Mesothelial cell of epicardium (in vitro differentiated cells): ENCODE data around the gene ZNRF3. TPM values are rescaled to one million over a fixed set of nuclear protein-coding genes. Genes with fewer than 3 reads are reported as not detected.
A peak's percentile ranks its signal among the peaks of the same experiment; 100 is the strongest.

Source experiments
- DNase-seq, 2 experiments: peaks; one replicate each; pipeline ENCODE4 v3.0.0; 2021; ENCODE audit warnings: low spot score in 2 of 2; ENCODE audit not compliant: unreplicated experiment in 2 of 2
- H3K27ac Mint-ChIP-seq: 2 replicates; pipeline ENCODE4 v1.8.0; 2021; ENCODE audit warnings: mixed read lengths
- H3K27me3 Mint-ChIP-seq: 2 replicates; pipeline ENCODE4 v1.8.0; 2021; ENCODE audit warnings: low read depth, mixed read lengths
- H3K36me3 Mint-ChIP-seq: 2 replicates; pipeline ENCODE4 v1.8.0; 2021; ENCODE audit warnings: mixed read lengths
- H3K4me1 Mint-ChIP-seq: 2 replicates; pipeline ENCODE4 v1.8.0; 2021; ENCODE audit warnings: mixed read lengths
- H3K4me3 Mint-ChIP-seq: 2 replicates; pipeline ENCODE4 v1.8.0; 2021; ENCODE audit warnings: mild to moderate bottlenecking, moderate library complexity, mixed read lengths
- H3K9me3 Mint-ChIP-seq: 2 replicates; pipeline ENCODE4 v1.8.0; 2021; ENCODE audit warnings: mixed read lengths
- total RNA-seq: library from RNA; stranded (reverse); gene quantifications from 3 replicates; pipeline ENCODE4 v1.2.1, GENCODE V29; 2021
- TF ChIP-seq, protein P1 (sequence below): fragments of 200-600 bp; sonication (generic); IDR thresholded peaks from one replicate; pipeline ENCODE4 v1.5.0; 2021; ENCODE audit warnings: antibody characterized with exemption; ENCODE audit not compliant: unreplicated experiment

Gene ZNRF3
- total RNA-seq, 1 donor from 2014 or later = 37.3 TPM

DNA sequence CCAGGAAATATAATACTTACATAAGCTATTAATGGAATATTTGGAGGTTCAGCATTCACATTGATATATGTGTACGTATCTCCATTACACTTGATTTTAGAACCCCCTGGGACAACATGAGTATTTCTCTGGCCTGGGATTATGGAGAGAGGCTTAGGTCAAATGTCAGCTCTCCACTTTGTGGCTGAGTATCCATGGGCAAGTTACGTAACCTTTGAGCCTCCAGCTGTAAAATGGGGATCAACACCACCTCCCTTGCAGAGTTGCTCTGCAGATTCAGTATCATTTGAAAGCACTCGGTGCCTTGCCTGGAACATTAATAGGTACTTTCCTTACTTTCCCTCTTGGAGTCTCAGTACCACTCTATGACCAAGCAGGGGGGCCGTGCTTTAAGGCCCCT is 145.1 kb downstream of the ZNRF3 start:
- H3K27me3 Mint-ChIP-seq = no peaks in the 10 kb centered on the region
- H3K9me3 Mint-ChIP-seq = no peaks in the 10 kb centered on the region
- TF ChIP-seq, protein P1, sequence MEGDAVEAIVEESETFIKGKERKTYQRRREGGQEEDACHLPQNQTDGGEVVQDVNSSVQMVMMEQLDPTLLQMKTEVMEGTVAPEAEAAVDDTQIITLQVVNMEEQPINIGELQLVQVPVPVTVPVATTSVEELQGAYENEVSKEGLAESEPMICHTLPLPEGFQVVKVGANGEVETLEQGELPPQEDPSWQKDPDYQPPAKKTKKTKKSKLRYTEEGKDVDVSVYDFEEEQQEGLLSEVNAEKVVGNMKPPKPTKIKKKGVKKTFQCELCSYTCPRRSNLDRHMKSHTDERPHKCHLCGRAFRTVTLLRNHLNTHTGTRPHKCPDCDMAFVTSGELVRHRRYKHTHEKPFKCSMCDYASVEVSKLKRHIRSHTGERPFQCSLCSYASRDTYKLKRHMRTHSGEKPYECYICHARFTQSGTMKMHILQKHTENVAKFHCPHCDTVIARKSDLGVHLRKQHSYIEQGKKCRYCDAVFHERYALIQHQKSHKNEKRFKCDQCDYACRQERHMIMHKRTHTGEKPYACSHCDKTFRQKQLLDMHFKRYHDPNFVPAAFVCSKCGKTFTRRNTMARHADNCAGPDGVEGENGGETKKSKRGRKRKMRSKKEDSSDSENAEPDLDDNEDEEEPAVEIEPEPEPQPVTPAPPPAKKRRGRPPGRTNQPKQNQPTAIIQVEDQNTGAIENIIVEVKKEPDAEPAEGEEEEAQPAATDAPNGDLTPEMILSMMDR = no peak
- no peak for DNase-seq
- no peak overlapping the region for H3K27ac Mint-ChIP-seq
- no peak overlapping the region for H3K4me3 Mint-ChIP-seq
- peaks cover 55% of the 10 kb centered on the region for H3K4me1 Mint-ChIP-seq
- H3K36me3 Mint-ChIP-seq = peaks cover 5% of the 10 kb centered on the region

DNA sequence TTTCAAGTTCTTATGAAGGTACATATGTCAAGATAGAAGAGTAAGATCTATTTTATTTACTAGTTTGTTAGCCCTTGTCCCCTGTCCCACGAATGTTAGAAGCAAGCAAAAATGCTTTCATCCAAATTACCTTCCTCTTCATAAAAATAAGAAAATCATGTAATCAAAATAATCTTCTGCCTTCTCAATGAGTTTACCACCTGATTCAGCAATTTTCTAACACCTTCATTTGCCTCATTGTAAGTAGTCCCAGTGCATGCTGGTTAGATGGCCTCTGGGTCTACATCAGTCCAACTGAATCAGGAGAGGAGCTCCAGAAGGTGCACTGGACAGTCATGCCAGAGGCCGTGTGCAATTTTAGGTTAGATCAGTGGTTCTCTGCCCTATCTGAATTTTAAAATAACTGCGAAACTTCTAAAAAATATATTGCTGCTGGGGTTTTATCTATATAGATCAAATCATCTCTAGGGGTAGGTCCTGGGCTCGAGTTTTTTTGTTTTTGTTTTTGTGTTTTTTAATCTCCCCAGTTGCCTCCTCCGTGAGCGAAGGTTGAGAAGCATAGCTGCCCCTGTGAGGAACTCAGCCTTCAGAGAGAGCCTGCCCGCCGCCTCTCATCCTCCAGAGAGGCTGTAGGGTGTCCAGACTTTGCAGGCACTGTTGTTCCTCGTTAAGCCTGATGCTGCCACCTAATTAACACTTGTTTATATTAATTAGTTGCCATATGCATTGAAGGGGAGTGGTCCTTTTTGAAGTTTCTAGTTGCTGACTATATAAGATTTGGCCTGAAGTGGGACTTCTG is 146.0 kb downstream of the ZNRF3 start:
- Mint-ChIP-seq H3K27me3 (no peaks in the 10 kb centered on the region), H3K27ac (peak overlapping the region; percentile 100), H3K9me3 (no peaks in the 10 kb centered on the region), H3K4me3 (no peak overlapping the region), H3K4me1 (peaks cover 49% of the 10 kb centered on the region), H3K36me3 (peaks cover 5% of the 10 kb centered on the region)
- DNase-seq = no peak
- TF ChIP-seq, protein P1 = no peak

DNA sequence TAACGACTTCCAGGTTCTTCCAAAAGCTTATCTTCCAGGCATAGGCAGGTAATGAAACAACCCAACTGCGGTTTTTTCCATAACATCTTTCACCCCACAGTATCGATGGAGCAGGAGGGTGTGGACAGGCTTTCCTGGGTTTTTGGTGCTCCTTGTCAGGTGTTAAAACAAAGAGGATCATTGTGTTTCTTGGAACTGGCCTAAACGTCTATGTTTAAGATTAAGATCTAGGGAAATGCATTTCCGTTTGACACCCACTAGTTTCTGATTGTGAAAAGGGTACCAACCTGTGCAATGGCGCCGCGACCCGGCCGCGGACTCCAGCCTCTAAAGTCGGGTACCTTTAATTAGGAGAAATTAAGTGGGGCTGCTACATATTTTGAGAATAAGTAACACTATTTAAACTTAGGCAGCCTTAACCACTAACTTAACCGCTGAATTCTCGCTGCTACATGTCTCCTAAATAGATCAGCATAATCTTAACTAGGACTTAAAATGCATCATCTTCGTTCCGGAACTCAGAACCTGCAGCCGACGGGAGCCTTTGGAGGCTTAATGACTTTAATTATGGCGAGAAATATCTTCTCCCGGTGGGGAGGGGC is 146.7 kb downstream of the ZNRF3 start:
- Mint-ChIP-seq H3K4me3 (peak overlapping the region; percentile 72), H3K27me3 (no peaks in the 10 kb centered on the region), H3K36me3 (peaks cover 5% of the 10 kb centered on the region), H3K27ac (peak overlapping the region; percentile 100), H3K9me3 (no peaks in the 10 kb centered on the region), H3K4me1 (peaks cover 52% of the 10 kb centered on the region)
- TF ChIP-seq, protein P1 = no peak
- DNase-seq = no peak

DNA sequence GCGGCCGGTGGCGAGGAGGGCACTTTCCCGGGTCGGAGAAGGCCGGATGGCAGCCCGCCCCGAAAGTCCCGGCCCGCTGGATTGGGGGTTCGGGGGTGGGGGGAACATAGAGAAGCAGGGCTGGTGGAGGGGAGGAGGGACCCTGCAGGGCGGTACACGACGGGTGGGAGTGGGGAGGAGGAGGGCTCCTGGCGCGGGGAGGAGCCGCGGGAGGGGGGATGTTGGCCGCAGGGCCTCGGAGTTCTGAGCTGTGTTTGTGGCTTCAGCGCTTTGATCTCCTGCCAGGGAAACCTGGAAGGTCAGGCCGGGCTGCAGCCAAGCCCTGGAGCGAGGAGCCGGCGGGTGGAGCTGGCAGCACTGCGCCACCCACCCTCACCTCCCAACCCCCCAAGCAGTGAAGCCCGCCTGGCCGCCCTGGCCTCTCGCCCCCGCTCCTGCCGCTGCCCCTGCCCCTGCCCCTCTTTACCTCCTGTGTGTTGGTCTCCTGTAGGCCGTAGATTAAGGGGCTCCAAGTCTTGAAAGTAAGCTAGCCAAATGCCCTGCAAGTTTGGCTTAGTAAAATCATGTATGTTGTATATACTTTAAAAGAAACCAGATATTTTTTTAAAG is 147.3 kb downstream of the ZNRF3 start:
- peak; percentile 59 to 78 for DNase-seq
- Mint-ChIP-seq H3K36me3 (peaks cover 1% of the 10 kb centered on the region), H3K27ac (peak overlapping the region; percentile 100), H3K27me3 (no peaks in the 10 kb centered on the region), H3K4me1 (peaks cover 52% of the 10 kb centered on the region), H3K4me3 (peak overlapping the region; percentile 72), H3K9me3 (no peaks in the 10 kb centered on the region)
- TF ChIP-seq, protein P1 = no peak

DNA sequence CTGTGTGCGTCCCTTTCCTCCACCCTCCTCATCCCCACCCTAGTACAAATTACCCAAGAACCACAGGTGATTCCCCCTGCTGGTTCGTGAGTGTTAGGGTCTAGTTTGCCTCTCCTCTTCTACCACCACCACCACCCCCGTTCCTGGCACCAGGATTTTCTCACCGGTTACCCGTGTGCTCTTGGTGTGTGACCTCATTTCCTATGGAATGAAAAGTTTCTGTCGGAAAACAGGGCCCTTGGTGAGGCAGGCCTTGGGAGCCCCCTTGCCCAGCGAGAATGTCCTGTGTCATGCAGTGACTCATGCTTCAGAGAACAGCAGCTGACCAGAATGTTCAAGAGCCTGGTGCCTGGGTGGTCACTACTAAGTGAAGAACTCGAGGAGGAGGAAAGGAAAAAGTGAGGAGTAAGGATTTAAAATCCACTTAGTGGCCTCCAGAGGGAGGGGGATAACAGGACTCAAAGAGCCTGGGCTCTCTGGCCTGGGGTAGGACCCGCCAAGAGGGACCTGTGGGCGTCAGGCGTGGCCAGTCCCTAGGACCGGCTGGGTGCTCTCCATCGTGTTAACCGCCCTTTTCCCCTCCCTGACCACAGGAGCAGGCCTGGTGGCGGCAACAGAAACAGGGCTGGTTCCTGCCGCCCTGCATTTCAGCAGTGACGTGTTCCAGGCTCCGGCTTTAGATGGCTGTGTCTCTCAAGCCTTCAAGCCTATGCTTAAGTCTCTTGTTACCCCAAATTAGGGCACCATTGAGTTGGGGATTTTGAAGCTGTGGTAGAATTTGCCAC is 148.0 kb downstream of the ZNRF3 start:
- DNase-seq = peak in 1 of 2 experiments; percentile 45
- no peaks in the 10 kb centered on the region for H3K36me3 Mint-ChIP-seq
- no peaks in the 10 kb centered on the region for H3K9me3 Mint-ChIP-seq
- peak overlapping the region; percentile 100 for H3K27ac Mint-ChIP-seq
- no peaks in the 10 kb centered on the region for H3K27me3 Mint-ChIP-seq
- H3K4me1 Mint-ChIP-seq = peaks cover 52% of the 10 kb centered on the region
- TF ChIP-seq, protein P1 = peak; percentile 42
- H3K4me3 Mint-ChIP-seq = peak overlapping the region; percentile 72
